Measurements from ENCODE around the gene RNU1-2.
"Not testable (repeated sequence)": the region's sequence is repeated elsewhere in the genome, so short reads cannot be mapped to it uniquely, and the experiment has no call there.

DNA sequence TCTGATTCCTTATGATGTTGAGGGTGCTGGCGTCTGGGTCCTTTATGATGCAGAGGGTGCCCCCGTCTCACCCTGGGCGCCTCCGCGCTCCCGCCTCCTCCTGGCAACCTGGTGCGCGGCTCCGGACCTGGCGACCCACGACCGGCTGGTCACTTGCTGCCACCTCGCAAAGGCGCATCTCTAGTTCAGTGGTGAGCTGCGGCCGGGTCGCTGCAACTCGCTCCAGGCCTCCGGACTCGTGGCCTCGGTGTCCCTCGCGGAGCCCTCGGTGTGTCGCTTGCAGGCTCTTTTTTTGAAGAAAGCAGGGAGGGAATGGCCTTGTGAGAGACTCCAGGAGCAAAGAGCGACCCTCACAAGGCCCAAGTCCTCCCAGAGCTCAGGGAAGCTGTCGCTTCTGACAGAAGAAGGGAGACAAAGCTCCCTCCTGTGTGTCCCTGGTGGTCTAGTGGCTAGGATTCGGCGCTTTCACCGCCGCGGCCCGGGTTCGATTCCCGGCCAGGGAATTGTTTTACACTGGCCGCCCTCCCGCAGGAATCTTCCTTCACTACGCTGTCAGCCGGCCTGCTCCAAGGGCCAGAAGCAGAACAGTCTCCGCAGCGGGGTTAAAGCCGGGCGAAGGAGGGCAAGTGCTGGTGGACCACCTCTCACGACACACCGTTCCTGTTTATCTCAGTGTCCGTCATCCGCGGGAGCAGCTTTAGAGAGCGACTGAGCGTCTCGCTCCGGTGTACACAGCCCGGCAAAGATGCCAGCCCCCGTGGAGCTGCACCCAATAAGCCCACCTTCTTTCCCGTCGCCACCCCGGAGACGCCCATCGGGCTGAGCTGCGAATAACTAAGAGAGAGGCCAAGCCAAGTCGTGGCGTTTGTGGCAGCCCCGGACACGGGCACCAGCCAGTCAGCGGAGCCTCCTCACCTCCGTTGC lies 23.4 kb upstream of the RNU1-2 start:
- not testable (repeated sequence) for TF ChIP-seq CTCF (IDR thresholded peaks at IDR 0.05; ENCODE audit: poor library complexity, severe bottlenecking); POLR2AphosphoS5 (IDR thresholded peaks at IDR 0.05); SMC3 (conservative IDR thresholded peaks at IDR 0.05; ENCODE audit: poor library complexity); EP300 (conservative IDR thresholded peaks at IDR 0.05; ENCODE audit: poor library complexity, severe bottlenecking); MXI1 (conservative IDR thresholded peaks at IDR 0.05; ENCODE audit: poor library complexity, severe bottlenecking); EZH2 (IDR thresholded peaks at IDR 0.05; ENCODE audit: borderline replicate concordance, insufficient read depth, low read length, poor library complexity, severe bottlenecking)
- TF ChIP-seq, protein P1, sequence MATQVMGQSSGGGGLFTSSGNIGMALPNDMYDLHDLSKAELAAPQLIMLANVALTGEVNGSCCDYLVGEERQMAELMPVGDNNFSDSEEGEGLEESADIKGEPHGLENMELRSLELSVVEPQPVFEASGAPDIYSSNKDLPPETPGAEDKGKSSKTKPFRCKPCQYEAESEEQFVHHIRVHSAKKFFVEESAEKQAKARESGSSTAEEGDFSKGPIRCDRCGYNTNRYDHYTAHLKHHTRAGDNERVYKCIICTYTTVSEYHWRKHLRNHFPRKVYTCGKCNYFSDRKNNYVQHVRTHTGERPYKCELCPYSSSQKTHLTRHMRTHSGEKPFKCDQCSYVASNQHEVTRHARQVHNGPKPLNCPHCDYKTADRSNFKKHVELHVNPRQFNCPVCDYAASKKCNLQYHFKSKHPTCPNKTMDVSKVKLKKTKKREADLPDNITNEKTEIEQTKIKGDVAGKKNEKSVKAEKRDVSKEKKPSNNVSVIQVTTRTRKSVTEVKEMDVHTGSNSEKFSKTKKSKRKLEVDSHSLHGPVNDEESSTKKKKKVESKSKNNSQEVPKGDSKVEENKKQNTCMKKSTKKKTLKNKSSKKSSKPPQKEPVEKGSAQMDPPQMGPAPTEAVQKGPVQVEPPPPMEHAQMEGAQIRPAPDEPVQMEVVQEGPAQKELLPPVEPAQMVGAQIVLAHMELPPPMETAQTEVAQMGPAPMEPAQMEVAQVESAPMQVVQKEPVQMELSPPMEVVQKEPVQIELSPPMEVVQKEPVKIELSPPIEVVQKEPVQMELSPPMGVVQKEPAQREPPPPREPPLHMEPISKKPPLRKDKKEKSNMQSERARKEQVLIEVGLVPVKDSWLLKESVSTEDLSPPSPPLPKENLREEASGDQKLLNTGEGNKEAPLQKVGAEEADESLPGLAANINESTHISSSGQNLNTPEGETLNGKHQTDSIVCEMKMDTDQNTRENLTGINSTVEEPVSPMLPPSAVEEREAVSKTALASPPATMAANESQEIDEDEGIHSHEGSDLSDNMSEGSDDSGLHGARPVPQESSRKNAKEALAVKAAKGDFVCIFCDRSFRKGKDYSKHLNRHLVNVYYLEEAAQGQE (IDR thresholded peaks at IDR 0.05; ENCODE audit: borderline replicate concordance): not testable (repeated sequence)
